AG09319 (cell line): ENCODE results near the gene DPH2.

Source experiments
- DNase-seq: peaks from one replicate; pipeline ENCODE4 v3.0.0-alpha.2; 2010; ENCODE audit warnings: low read depth; ENCODE audit errors: extremely low read depth
- CTCF ChIP-seq: IDR thresholded peaks from 2 replicates; pipeline ENCODE4 v1.5.1; 2011; ENCODE audit warnings: low read depth, mild to moderate bottlenecking, inconsistent platforms, low read length, moderate library complexity

The DPH2 gene

GRCh38 chr1:43976045-43976444 lies 6.2 kb downstream of the DPH2 start:
- DNase-seq = no peak
- no peak for TF ChIP-seq CTCF

DNA sequence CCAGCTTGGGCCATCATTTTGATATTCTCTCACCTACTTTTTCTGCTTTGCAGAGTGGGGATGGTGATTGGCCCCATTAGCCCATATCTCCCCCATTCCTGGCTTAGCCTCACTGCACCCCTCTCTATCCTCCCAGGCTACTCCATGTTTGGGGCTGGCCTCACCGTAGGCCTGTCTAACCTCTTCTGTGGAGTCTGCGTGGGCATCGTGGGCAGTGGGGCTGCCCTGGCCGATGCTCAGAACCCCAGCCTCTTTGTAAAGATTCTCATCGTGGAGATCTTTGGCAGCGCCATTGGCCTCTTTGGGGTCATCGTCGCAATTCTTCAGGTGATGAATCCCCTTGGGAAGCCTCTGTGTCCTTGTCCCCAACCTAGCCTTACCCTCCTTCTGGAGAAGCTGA lies 7.1 kb downstream of the DPH2 start:
- no peak for DNase-seq
- no peak for TF ChIP-seq CTCF

DNA sequence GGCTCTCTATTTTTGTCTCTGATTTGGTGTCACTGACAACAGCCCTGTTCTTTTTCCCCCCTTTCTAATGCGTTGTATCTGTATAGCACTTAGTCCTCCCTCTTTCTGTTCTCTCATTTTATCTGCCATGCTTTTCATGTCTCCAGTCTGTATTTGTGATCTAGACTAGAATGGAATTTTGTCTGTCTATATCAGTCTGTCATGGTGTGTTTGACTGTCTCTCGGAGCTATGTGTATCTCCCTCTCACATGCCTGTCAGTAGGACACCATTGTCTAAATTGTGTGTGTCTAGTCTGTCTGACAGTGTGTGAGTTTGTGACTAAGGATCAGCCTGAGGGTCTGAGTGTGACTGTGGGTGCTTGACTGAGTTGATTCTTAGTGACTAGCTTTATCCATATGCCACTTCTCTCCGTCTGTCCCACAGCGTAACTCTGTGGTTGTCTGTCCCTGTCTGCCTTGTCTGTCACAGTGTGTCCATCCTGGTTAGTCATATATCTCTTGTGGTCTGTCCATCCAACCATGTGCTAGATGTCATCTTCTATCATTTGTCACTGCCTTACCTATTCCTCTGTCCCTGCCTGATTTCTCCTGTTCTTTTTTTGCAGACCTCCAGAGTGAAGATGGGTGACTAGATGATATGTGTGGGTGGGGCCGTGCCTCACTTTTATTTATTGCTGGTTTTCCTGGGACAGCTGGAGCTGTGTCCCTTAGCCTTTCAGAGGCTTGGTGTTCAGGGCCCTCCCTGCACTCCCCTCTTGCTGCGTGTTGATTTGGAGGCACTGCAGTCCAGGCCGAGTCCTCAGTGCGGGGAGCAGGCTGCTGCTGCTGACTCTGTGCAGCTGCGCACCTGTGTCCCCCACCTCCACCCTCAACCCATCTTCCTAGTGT lies 7.8 kb downstream of the DPH2 start:
- DNase-seq = no peak
- TF ChIP-seq CTCF = no peak

GRCh38 chr1:43978264-43978550 lies 8.4 kb downstream of the DPH2 start:
- TF ChIP-seq CTCF = no peak
- DNase-seq = no peak

- no peak for DNase-seq
- TF ChIP-seq CTCF = no peak
Observed at GRCh38 chr1:43978551-43979260, 8.9 kb downstream of the DPH2 start, which contains the start of gene B4GALT2. TSS of gene B4GALT2 (plus strand) at chr1:43979210. CDS start at chr1:43981161, 1,951 bp downstream.

DNA sequence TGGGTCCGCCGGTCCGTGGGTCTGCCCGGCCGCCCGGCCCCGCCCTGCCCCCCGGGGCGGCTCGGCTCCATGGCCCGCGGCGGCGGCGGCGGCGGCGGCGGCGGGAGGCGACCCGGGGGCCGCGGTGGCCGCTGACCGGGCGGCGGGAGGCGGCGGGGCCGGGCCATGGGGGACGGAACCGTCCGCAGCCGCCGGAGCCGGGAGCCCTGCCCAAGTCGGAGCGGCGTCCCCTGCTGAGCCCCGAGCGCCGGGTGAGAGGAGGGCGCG lies 9.4 kb downstream of the DPH2 start:
- no peak for TF ChIP-seq CTCF
- no peak for DNase-seq

GRCh38 chr1:43979528-43980254 lies 9.9 kb downstream of the DPH2 start:
- no peak for DNase-seq
- TF ChIP-seq CTCF = no peak
